CD4-positive, alpha-beta T cell treated with Interleukin-2 at 100 ng/mL for 4 hours (primary cell): ENCODE data around the gene C18orf63.

Source experiments
- DNase-seq: peaks from one replicate; pipeline ENCODE4 v3.0.0-alpha.2; 2020; ENCODE audit warnings: low spot score

Gene C18orf63

DNA sequence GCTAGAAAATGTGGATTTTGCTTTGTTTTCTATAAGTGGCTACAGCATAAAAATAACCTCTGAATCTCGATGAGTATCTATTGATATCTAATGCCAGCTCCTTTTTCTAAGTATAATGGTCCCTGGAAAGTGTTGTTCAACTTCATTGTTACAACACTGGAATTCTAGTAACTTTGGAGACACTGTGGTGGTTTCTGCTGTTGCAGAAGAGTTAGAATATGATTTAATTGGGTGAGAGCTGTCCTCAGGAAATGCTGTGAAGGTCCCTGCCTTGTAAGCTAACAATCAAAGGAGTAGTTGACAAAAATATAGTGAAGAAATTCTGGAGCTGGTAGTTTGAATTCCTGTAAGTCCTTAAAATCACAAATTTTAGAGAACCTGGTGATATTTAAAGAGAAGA is 62.1 kb downstream of the C18orf63 start:
- DNase-seq, result peak; percentile 14

DNA sequence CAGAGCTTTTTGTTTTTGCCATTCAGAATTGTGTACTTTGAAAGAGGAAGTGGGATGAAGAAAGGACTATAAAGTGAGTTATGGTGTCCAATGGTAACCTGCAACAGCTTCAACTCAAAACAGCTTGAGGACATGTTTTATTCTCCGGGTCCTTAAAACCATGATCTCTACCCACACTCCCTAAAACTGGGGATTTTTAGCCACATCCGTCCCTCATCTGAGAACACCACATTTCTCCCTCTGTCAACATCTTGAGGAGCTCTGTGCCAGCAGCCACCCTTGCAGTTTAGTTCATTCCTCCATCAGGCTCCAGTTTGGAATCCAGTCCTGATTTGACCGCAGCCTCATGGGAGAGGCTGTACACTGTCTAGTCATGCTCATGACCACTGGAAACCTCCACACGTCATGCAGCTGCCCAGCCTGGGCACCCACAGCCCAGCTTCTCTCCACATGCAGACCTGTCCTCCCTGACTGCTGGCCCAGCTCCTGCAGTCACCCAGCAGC is 62.6 kb downstream of the C18orf63 start:
- DNase-seq, result peak; percentile 8

DNA sequence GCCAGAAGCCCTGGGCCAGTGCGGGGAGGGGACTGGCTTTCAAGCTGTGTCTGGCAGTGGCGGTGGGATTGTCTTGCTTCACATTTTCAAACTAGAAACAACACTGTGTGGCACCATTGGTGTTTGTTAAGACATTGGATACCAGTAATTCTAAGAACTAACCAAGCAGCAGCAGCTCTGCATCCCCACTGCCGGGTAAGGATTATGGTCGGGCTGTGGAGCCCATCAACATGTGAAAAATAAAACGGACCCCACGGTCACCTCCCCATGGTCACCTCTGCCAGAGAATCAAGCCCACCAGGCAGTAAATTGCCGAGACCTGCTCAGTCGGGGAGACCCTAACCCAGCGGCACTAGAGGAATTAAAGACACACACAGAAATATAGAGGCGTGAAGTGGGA is 65.3 kb downstream of the C18orf63 start:
- DNase-seq, result no peak

DNA sequence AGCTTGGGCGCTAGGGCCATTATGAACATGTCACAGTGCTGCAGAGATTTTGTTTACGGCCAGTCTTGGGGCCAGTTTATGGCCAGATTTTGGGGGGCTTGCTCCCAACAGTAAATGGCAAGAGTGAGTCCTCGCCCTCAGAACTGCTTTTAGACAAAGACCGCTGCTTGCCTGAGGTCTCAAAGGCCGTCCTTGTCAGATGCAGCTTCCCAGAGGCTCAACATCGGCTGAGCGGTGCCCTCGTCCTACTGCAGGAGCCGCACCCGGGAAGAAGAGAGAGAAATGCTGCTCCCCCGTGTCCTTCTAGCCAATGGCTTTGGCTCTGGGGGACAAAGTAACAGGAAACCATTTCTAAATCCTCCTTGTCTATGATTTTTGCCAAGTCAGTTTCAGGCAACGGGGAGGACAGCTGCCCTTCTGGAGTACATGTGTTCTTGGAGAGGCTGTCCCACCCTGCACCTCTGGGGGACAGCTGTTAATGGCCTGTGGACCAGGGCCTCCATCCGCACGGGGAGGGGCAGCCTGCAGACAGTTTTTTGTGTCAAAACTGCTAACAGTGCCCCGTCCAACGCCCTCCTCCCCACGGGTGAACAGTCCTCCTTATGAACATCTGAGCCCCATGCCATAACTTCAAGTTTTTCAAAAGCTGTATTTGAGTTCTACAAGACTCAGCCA is 66.1 kb downstream of the C18orf63 start:
- DNase-seq, result no peak

DNA sequence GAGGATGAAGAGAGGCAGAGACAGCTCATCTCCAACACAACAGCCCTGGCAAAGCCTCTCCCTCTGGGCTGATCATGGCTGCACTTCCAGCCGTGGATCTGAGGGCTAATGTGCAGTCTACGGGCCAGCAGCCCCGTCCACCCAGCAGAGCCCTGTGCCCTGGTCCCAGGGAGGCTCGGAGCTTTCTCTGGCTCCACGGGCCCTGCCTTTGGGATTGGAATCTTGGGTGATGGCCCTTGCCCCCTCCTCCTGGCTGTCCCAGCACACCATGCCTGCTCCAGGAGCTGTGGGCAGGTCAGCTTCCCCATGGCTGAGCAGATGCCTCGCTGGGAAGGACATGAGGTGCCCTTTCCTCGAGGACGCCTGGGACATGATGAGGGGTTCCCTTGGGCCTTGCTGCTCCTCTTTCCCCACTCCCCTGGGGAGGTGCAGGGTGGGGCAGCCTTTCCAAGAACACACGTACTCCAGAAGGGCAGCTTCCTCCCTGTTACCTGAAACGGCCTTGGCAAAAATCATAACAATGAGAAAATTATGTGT is 66.9 kb downstream of the C18orf63 start:
- DNase-seq, result no peak

DNA sequence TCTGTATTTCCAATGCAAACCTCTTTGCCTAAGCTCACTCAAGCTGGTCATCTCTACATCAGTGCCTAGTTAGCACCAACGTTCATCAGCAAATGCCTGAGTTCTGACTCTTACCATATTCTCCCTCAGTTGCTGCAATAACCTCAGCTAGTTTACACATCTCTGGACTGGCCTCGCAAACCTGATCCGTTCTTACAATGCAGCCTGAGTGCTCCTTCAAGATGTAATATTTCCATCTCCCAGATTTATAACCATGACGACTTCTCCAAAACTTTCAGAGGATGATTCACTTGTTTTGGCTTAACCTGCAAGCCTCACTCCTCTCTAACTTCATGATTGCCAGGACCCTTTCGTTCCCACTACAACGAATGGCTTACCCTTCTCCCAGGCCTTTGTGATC is 71.7 kb downstream of the C18orf63 start:
- DNase-seq, result no peak

DNA sequence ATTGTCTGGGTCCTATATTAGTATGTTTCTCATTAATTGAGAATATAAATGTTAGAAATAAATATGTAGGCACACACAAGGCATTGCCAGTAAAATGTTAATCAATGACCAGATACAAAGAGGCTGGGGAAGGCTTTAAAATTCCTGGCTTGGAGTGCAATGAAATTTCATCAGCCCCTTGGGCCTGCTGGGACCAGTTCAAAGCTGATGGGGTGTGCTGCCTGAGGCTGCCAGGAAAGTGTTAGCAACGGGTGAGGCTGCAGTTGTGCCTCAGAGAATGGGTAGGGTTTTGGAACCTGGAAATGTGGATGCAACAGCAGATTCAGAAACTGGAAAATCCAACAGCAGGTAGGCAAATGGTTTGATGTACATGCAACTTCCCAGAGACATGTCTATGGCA is 72.6 kb downstream of the C18orf63 start:
- DNase-seq, result no peak

DNA sequence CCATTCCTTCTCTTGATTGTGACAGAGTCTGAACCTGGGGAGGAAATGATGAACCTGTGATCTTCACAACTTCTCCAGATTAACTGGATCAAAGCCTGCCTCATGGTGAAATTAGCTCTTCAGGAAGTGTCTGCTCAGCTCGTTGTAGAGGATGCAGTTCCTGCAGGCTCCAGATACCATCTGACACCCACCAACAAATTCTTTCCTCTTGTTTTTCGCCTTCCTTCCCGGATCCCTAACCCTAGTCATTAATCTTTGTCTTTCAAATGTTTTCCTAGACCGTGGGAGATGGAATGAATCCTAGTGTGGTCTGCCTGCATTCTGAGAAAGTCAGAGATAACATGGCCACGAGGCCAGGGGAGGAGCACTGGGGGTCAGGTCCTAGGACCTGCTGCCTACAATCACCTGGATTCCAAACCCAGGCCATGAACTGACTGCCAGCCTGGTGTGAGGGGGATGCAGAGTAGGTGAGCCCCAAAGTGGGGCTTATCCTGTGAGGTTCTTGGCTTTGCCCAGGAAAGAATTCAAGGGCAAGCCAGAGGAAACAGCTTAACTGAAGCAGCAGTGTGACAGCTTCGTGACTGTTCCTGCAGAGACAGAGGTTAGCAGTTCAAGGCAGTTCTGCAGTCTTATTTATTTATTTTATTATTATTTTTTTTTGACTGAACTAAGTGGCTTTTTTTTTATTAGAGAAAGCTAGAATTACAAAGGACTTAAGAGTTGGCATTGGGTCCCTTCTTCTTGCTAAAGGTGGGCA is 73.7 kb downstream of the C18orf63 start:
- no peak for DNase-seq

DNA sequence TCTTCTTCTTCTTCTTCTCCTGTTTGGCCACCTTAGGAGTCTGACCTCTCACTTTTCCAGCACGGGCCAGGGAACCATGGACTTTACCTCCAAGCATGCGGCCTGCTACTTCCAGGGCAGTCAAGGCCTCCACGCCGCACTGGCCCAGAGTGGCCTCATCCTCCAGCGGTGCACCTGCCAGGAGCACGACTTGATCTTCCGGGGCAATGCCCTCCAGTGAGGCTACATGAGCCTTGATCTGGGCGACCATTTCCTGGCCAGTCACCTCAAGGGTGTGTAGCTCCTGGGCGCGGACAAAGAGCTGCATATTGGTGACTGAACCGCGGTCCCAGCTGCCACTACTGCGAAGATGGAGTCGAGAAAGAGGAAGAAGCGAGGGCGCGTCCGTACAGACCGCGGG is 74.4 kb downstream of the C18orf63 start:
- DNase-seq, result no peak

DNA sequence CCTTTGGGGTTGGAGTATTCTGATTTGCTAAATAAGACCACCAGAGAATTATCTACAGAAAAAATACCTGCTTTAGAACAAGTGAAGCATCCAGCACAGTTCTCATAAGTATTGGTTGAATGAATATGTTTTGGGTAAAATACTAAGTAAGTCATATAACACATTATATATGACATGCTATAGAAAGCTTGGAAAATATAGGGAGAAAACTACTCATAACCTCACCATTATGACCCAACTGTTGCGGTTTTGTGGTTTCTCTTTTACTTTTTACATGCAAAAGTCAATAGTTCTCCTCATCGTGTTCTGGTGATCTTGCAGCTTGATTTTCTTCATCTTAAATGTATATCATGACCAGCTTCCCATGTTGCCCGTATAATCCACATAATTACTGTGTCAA is 75.3 kb downstream of the C18orf63 start:
- no peak for DNase-seq

DNA sequence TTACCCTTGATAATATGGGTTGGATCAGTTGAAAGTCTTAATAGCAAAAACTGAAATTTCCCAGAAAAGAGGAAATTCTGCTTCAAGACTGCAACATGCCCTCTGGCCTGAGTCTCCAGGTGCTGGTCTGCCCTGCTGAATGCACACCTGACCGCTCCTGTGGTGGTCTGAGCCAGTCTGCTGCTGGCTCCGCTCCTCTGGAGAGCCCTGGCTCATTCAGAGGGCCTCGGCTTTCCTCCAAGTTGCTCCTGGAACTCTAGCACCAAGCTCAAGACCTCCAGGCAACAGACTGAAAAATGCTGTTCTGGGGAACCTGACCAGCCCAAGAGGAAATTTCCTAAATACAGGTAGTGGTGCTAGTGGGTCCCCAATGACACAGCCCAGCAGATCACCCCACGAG is 76.7 kb downstream of the C18orf63 start:
- no peak for DNase-seq

DNA sequence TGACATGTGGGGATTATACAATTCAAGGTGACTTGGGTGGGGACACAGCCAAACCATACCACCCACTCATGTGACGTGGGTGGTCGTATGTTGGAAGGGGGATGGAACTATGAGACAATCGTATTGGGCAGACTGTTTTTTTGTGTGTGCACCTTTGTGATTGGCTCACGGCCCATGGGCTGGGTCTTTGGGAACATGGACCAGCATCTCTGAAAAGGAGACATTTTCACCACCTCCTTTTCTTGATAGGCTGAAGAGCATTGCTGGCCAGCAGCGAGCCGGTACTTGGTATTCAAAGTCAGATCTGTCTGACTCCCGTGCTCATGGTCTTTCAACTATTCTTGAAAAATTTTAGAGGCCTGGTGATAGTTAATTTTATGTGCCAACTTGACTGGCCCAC is 79.4 kb downstream of the C18orf63 start:
- DNase-seq, result no peak

DNA sequence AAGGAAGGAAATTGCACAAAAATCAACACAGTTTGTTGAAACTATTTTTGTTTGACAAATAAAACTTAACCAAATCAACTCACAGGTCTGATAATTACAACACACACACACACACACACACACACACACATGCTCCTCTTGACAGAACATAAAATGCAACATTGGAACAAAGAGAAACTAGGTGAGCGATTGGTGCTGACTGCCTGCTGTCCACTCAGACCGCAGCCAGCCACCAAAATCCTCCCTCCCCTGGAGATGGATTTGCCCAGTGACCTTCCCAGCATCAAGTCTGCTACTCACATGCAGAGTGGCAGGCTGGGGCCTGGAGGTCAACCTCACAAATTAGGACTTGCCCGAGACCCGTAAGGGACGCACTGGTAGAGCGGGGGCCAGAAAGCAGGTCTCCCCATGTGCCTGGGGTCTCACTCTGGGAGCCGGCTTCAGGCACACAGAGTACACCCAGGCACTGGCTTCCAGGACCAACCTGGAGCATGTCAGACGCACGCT is 80.1 kb downstream of the C18orf63 start:
- DNase-seq, result no peak

DNA sequence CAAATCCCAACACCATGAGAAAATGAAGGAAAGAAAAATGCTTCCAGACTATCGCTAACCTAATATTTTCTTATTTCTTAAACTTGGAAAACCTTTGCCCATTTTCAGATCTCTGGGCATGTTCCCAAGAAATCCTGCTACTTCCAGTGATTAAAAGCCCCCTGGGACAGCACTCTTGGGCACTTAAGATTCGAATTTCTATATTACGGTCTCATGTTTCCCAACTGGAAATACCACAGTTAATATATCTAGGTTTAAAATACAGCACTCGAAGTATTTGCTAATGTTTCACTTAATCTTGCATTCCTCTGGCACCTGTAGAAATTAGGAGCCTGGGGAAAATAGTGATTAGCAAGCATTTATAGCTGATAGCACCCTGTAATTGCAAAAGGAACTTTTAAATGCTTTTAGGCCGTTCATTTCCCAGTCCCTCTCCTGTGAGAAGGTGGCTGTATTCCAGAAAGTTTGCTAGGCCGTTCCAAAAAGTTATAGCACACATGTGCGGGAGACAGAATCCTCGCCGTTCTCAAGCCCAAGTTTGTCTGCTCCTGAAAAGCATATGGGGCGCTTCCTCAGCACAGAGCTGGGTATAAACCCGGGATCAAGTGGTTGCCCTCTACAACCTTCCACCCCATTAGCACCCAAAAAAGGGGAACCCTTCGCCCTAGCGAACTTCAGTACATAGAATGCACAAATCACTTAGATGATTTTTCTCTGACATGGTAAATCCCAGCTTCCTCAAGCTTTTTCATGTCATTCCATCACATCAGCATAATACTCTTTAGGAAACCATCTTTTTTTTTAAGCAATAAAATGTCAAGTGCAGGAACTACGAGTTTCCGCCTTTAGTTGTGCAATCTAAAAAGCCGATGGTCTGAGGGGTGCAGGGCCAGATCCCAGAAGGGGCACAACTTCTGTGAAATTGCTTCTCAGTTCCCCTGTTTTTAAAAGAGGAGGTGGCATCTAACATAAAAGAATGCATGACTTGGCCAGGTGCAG is 80.8 kb downstream of the C18orf63 start:
- DNase-seq, result no peak

DNA sequence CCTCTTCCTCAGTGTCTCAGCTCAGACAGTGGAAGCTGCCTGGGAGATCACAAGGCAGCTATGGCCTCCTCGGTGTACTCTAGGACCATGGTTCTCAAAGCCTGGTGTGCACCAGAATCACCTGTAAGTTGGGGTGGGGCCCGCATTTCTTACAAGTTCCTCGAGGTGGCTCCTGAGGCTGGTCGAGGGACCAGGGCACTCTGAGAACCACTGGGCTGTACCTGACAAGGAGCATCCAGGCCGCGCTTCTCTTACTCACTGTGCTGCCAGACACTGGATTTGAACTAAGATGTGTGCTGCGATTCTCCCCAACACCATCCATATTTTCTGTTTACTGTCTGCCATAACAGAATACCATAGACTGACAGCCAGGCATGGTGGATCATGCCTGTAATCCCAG is 81.9 kb downstream of the C18orf63 start:
- no peak for DNase-seq

DNA sequence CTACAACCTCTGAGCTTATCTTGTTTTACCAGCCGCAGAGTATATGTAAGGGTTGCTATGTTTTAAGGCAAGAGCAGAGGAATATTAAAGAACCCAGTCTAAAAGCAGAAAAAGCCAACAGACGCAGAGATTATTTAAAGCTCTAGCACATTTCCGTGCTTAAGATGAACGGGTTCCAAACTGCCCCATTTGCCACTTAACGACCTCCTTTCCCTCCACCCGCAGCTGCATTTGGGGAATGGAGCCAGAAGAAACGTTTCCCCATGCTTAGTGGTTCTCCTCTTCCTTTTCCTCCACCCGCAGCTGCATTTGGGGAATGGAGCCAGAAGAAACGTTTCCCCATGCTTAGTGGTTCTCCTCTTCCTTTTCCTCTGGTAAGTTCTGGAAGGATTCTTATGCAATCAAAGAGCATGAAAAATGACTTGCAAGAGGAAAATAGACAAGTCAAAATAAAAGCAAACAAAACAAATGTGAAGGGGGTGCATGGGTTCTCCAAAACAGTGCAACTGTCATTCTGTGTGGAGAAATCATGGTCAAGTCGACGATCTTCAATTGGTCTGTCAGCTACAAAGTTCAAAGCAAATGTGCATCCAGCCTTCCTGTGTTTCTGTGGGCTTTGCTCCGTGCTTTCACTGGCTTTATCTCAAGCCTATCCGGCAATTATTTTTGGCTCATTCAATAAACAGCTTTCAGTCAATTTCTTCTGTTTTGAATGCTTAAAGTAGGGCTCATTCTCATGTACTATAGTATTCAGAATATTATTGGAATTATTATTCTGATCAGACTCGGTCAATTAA is 83.7 kb downstream of the C18orf63 start:
- DNase-seq, result no peak

DNA sequence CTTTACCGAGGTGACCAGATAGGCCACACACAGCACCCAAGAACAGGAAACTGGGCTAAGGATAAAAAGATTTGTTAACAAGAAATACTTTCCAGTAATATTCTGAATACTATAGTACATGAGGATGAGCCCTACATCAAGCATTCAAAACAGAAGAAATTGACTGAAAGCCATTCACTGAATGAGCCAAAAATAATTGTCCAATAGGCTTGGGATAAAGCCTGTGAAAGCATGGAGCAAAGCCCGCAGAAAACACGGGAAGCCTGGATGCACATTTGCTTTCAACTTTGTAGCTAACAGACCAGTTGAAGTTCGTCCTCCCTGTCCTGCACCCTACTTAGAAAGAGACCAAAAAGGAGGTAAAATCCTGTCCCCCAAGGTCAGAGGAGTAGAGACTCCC is 85.2 kb downstream of the C18orf63 start:
- DNase-seq, result no peak

DNA sequence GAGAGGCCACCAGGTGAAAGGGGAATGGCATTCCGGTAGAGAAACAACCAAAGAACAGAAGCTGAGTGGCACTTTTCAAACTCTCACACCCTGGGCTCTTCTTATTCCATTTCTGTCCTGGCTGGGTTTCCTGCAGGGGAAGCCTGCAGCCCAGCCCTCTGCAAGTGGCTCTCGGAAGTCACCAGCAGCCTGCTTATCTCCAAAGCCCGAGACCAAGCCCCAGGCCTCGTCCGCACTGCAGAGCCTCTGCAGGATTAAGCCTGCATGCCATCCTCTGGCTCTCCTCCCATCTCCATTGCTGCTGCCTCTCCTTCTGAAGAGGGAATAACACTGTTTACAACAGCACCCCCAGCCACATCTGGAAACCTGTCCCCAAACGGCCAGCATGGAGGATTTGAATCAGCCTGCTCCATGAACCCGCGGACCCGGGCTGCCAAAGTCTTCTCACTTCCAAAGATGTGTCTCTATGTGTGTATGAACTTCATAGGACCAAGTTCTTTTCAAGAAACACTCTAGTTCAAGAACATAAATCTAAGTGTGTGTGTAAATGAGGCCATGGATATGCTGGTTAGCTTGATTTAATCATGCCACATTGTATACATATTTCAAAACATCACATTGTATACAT is 87.3 kb downstream of the C18orf63 start:
- no peak for DNase-seq

DNA sequence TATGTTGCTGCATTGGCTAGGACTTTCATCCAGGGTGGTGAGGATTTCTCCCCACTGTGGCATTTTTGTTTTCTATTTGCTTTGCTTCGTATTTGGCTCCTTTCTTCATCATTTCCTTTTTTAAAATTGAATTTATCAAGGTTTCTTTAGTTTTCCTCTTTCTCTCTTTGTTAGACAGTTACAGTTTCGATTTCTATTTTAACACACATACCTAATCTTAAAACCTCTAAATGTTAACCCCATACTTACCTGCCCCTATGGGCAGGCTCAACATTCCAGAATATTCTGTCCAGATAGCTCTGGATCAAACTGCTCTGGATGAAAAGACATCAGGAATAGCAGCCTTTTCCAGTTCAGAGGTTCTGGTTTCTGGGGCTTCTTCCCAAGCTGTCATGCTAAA is 92.2 kb downstream of the C18orf63 start:
- no peak for DNase-seq
